ENCODE results near the gene CCSER1.

The CCSER1 gene

DNA sequence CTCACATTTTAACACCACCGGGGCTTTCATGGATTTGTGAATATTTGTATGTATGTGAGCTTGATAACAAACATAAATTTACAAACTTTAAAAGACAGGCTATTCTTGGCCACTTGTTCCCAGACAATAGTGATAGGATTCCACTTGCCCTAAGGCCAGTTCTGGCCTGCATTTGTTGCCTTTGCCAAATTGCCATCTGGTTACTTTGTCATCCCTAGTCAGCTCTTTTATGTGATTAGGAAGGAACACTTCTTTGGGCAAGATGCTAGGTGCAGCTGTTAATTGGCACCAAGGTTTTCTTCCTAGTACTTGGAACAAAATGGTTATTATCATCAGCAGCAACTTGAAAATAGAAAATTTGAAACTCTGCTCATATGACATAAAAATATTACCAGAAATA is 63.3 kb downstream of the CCSER1 start:
- no peak for TF ChIP-seq EZH2phosphoT487 (IDR thresholded peaks at IDR 0.05; ENCODE audit: borderline replicate concordance, low read length)
- TF ChIP-seq, protein P1, sequence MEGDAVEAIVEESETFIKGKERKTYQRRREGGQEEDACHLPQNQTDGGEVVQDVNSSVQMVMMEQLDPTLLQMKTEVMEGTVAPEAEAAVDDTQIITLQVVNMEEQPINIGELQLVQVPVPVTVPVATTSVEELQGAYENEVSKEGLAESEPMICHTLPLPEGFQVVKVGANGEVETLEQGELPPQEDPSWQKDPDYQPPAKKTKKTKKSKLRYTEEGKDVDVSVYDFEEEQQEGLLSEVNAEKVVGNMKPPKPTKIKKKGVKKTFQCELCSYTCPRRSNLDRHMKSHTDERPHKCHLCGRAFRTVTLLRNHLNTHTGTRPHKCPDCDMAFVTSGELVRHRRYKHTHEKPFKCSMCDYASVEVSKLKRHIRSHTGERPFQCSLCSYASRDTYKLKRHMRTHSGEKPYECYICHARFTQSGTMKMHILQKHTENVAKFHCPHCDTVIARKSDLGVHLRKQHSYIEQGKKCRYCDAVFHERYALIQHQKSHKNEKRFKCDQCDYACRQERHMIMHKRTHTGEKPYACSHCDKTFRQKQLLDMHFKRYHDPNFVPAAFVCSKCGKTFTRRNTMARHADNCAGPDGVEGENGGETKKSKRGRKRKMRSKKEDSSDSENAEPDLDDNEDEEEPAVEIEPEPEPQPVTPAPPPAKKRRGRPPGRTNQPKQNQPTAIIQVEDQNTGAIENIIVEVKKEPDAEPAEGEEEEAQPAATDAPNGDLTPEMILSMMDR (IDR thresholded peaks at IDR 0.05; ENCODE audit: low read depth, low read length, poor library complexity, severe bottlenecking) = no peak
- H3K27me3 ChIP-seq (ENCODE audit: control insufficient read depth, low read length) = no peaks in the 10 kb centered on the region

DNA sequence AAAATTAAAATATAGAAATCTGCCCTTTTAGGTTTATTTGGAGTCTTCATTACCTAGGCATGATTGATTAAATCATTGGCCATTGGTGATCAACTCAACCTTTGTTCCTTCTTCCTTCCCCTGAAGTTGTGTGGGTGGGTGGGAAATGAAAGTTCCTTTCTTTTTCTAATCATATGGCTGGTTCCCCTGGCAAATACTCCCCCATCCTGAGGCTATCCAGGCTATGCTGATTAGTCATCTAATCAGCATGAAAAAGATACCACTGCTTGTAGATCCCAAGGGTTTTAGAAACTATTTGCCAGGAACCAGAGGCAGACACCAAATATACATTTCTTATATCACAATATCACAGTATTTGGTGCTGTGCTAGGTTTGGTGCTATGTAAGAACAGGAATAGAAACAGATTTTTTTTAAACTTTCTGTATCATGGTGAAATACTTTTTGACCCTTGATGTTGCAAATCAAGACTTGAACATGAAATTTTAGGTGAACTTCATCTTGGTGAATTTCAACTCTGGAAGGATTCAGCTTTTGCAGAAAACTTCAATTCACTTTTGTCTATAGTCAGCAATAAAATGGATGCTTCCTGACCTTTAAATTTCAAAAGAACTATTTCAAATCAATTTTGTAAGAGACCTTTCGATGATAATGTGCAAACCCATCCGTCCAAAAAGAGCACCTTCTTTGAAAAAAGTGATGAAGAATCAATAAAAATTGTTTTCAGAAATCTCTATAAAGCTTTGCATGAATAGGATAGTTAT is 71.1 kb downstream of the CCSER1 start:
- no peaks in the 10 kb centered on the region for H4K20me1 ChIP-seq (ENCODE audit: control insufficient read depth, insufficient read depth, low read depth, low read length)
- no peaks in the 10 kb centered on the region for H3K9me2 ChIP-seq (replicated peaks; ENCODE audit: control insufficient read depth, low read length)
- no peak for TF ChIP-seq EZH2phosphoT487 (IDR thresholded peaks at IDR 0.05; ENCODE audit: borderline replicate concordance, low read length)
- TF ChIP-seq, protein P1 (IDR thresholded peaks at IDR 0.05; ENCODE audit: low read depth, low read length, poor library complexity, severe bottlenecking) = no peak
- H3K27me3 ChIP-seq (ENCODE audit: control insufficient read depth, low read length) = no peaks in the 10 kb centered on the region
- H3K4me2 ChIP-seq (ENCODE audit: low read length) = no peak overlapping the region
- no peak overlapping the region for H3K27ac ChIP-seq (ENCODE audit: low read depth, low read length)
- H3K9me3 ChIP-seq (ENCODE audit: control insufficient read depth, insufficient read depth, low read length) = no peaks in the 10 kb centered on the region
- no peaks in the 10 kb centered on the region for H3F3A ChIP-seq (ENCODE audit: control insufficient read depth, insufficient read depth)
- no peaks in the 10 kb centered on the region for H3K79me2 ChIP-seq (ENCODE audit: control insufficient read depth, low read length)
- H3K36me3 ChIP-seq (ENCODE audit: control insufficient read depth, low read length) = no peaks in the 10 kb centered on the region
- H3K4me3 ChIP-seq (ENCODE audit: low read length) = no peak overlapping the region
- no peaks in the 10 kb centered on the region for H3K4me1 ChIP-seq (ENCODE audit: control insufficient read depth, low read length)

More for the DNA sequence above, 63.3 kb downstream of the CCSER1 start:
- Histone ChIP-seq H3K4me3 (ENCODE audit: low read length) (no peak overlapping the region), H3K4me2 (ENCODE audit: low read length) (no peak overlapping the region), H3K79me2 (ENCODE audit: control insufficient read depth, low read length) (no peaks in the 10 kb centered on the region), H3F3A (ENCODE audit: control insufficient read depth, insufficient read depth) (no peaks in the 10 kb centered on the region), H3K36me3 (ENCODE audit: control insufficient read depth, low read length) (no peaks in the 10 kb centered on the region), H3K27ac (ENCODE audit: low read depth, low read length) (no peak overlapping the region), H3K9me3 (ENCODE audit: control insufficient read depth, insufficient read depth, low read length) (no peaks in the 10 kb centered on the region), H3K4me1 (ENCODE audit: control insufficient read depth, low read length) (no peaks in the 10 kb centered on the region), H3K9me2 (replicated peaks; ENCODE audit: control insufficient read depth, low read length) (no peaks in the 10 kb centered on the region), H4K20me1 (ENCODE audit: control insufficient read depth, insufficient read depth, low read depth, low read length) (no peaks in the 10 kb centered on the region)

DNA sequence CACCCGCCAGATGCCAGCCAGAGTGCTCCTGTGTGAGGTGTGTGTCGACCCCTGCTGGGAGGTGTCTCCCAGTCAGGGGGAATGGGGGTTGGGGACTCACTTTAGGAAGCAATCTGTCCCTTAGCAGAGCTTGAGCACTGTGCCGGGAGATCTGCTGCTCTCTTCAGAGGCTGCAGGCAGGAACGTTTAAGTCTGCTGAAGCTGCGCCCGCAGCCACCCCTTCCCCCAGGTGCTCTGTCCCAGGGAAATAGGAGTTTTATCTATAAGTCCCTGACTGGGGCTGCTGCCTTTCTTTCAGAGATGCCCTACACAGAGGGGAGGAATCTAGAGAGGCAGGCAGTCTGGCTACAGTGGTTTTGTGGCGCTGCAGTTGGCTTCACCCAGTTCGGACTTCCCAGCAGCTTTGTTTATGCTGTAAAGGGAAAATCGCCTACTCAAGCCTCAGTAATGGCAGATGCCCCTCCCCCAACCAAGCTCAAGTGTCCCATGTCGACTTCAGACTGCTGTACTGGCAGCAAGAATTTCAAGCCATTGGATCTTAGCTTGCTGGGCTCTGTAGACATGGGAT is 80.8 kb downstream of the CCSER1 start:
- H3K27ac ChIP-seq (ENCODE audit: low read depth, low read length) = no peak overlapping the region
- no peaks in the 10 kb centered on the region for H3K4me1 ChIP-seq (ENCODE audit: control insufficient read depth, low read length)
- no peaks in the 10 kb centered on the region for H3K9me2 ChIP-seq (replicated peaks; ENCODE audit: control insufficient read depth, low read length)
- no peaks in the 10 kb centered on the region for H3K9me3 ChIP-seq (ENCODE audit: control insufficient read depth, insufficient read depth, low read length)
- H3K27me3 ChIP-seq (ENCODE audit: control insufficient read depth, low read length) = no peaks in the 10 kb centered on the region
- TF ChIP-seq EZH2phosphoT487 (IDR thresholded peaks at IDR 0.05; ENCODE audit: borderline replicate concordance, low read length) = no peak
- TF ChIP-seq, protein P1 (IDR thresholded peaks at IDR 0.05; ENCODE audit: low read depth, low read length, poor library complexity, severe bottlenecking) = no peak
- H3K79me2 ChIP-seq (ENCODE audit: control insufficient read depth, low read length) = no peaks in the 10 kb centered on the region
- H3K4me2 ChIP-seq (ENCODE audit: low read length) = no peak overlapping the region
- H3K36me3 ChIP-seq (ENCODE audit: control insufficient read depth, low read length) = no peaks in the 10 kb centered on the region
- H3K4me3 ChIP-seq (ENCODE audit: low read length) = no peak overlapping the region
- H3F3A ChIP-seq (ENCODE audit: control insufficient read depth, insufficient read depth) = no peaks in the 10 kb centered on the region
- H4K20me1 ChIP-seq (ENCODE audit: control insufficient read depth, insufficient read depth, low read depth, low read length) = no peaks in the 10 kb centered on the region
